Stomach (tissue), 4 donors: Measurements from ENCODE around the gene BTNL9.

ENCODE experiments used
- CTCF ChIP-seq, 7 experiments: fragments of 450-650 bp in 4 of 7; fragments of 200-600 bp in 3 of 7; sonication (generic) in 3 of 7; IDR thresholded peaks; one replicate each; pipeline ENCODE4 v1.5.1; 2016 to 2019; ENCODE audit warnings: antibody characterized with exemption in 7 of 7, control low read depth in 2 of 7, mild to moderate bottlenecking in 1 of 7
- EP300 ChIP-seq: sonication (generic); formaldehyde crosslinking; IDR thresholded peaks from one replicate; pipeline ENCODE4 v1.6.1; 2017; ENCODE audit warnings: antibody characterized with exemption
- POLR2A ChIP-seq, 4 donors: fragments of 450-650 bp; IDR thresholded peaks; one replicate each; pipeline ENCODE4 v1.6.1; 2016; ENCODE audit warnings: antibody characterized with exemption in 4 of 4, control low read depth in 2 of 4, mild to moderate bottlenecking in 1 of 4, moderate library complexity in 1 of 4
- POLR2AphosphoS5 ChIP-seq, 3 donors: sonication (generic); formaldehyde crosslinking; IDR thresholded peaks; one replicate each; pipeline ENCODE4 v1.6.1; 2016; ENCODE audit warnings: antibody characterized with exemption in 3 of 3

GRCh38 chr5:181047288-181047687 is 7.2 kb downstream of the BTNL9 start:
- TF ChIP-seq CTCF (IDR thresholded peaks at IDR 0.05) (no peak), POLR2A (IDR thresholded peaks at IDR 0.05) (no peak), EP300 (no peak), POLR2AphosphoS5 (IDR thresholded peaks at IDR 0.05) (no peak)
